A549 (cell line): ENCODE data around the gene TAF4. TPM values are rescaled to one million over a fixed set of nuclear protein-coding genes. Genes with fewer than 3 reads are reported as not detected.

Experiments used
- ATAC-seq, 2 experiments: fragments of 200-7000 bp in 1 of 2; fragments of >200 bp in 1 of 2; cut with Nextera tagmentation in 1 of 2; cut with Tn5 transposase in 1 of 2; 3 replicates each; pipeline versions ENCODE4 v1.8.0 to v1.9.1; 2018 to 2020; ENCODE audit warnings: mild to moderate bottlenecking in 1 of 2, moderate library complexity in 1 of 2
- CTCF ChIA-PET: fragments of 300-600 bp; sonication (Branson Sonifier 250); formaldehyde crosslinking; extraction: SDS; loops from one replicate; lab custom pipeline; 2021; ENCODE audit warnings: antibody characterized with exemption, inconsistent platforms; lab: Yijun Ruan, JAX
- POLR2A ChIA-PET: fragments of 350-600 bp; formaldehyde crosslinking; extraction: SDS; loops from one replicate; lab custom pipeline; 2021; ENCODE audit warnings: antibody characterized with exemption, inconsistent platforms; lab: Yijun Ruan, JAX
- DNase-seq, 2 experiments: peaks; one replicate each; pipeline versions ENCODE4 v3.0.0 to v3.0.0-alpha.2; 2011 to 2016; ENCODE audit warnings: low read depth in 1 of 2, low spot score in 1 of 2
- FAIRE-seq: peaks from 2 replicates; lab custom pipeline; 2011; peaks lifted over from hg19 to GRCh38; lab: Jason Lieb, UNC
- H3K27ac ChIP-seq, 2 experiments: fragments of >200 bp; sonication (Bioruptor Twin); formaldehyde crosslinking; 3 replicates each; pipeline ENCODE4 v1.5.1; 2016 to 2017
- H3K4me1 ChIP-seq: fragments of >200 bp; sonication (Bioruptor Twin); formaldehyde crosslinking; 3 replicates; pipeline ENCODE4 v1.6.1; 2016
- H3K4me2 ChIP-seq: fragments of >200 bp; sonication (Bioruptor Twin); formaldehyde crosslinking; 3 replicates; pipeline ENCODE4 v1.6.1; 2016
- H3K4me3 ChIP-seq: fragments of >200 bp; sonication (Bioruptor Twin); formaldehyde crosslinking; 3 replicates; pipeline ENCODE4 v1.5.1; 2016
- H3K9me3 ChIP-seq: fragments of >200 bp; sonication (Bioruptor Twin); formaldehyde crosslinking; 3 replicates; pipeline ENCODE4 v1.6.1; 2016
- BHLHE40 ChIP-seq: IDR thresholded peaks from 2 replicates; pipeline ENCODE4 v1.6.1; 2012; ENCODE audit warnings: low read depth, low read length, inconsistent platforms
- CBX2 ChIP-seq: fragments of 200-600 bp; sonication (generic); IDR thresholded peaks from 2 replicates; pipeline ENCODE4 v1.6.1; 2016; ENCODE audit warnings: low read depth, mild to moderate bottlenecking, borderline replicate concordance
- CEBPB ChIP-seq, 2 experiments: fragments of >200 bp in 1 of 2; sonication (Bioruptor Twin) in 1 of 2; formaldehyde crosslinking in 1 of 2; IDR thresholded peaks; 2 replicates each; pipeline ENCODE4 v1.6.1; 2012 to 2016
- CHD2 ChIP-seq: fragments of 150-350 bp; IDR thresholded peaks from 2 replicates; pipeline ENCODE4 v1.6.1; 2014; ENCODE audit warnings: low read length; ENCODE audit not compliant: partially characterized antibody
- FOSB ChIP-seq: fragments of 250-450 bp; sonication (Bioruptor Pico); IDR thresholded peaks from 2 replicates; pipeline ENCODE4 v1.5.0; 2020; ENCODE audit warnings: mild to moderate bottlenecking, moderate library complexity
- GATA3 ChIP-seq: IDR thresholded peaks from 2 replicates; pipeline ENCODE4 v1.6.1; 2012; ENCODE audit warnings: borderline replicate concordance
- HDAC2 ChIP-seq: fragments of 200-600 bp; sonication (generic); IDR thresholded peaks from 2 replicates; pipeline ENCODE4 v1.6.1; 2016
- HOXA7 ChIP-seq: fragments of 250-450 bp; sonication (Bioruptor Pico); IDR thresholded peaks from 2 replicates; pipeline ENCODE4 v1.5.0; 2020; ENCODE audit warnings: mild to moderate bottlenecking, moderate library complexity
- HOXB13 ChIP-seq: fragments of 250-450 bp; sonication (Bioruptor Pico); IDR thresholded peaks from 2 replicates; pipeline ENCODE4 v1.5.0; 2020; ENCODE audit warnings: low read depth, mild to moderate bottlenecking, moderate library complexity
- HOXB5 ChIP-seq: fragments of 250-450 bp; sonication (Bioruptor Pico); IDR thresholded peaks from 2 replicates; pipeline ENCODE4 v1.5.0; 2020; ENCODE audit warnings: mild to moderate bottlenecking, moderate library complexity
- JUN ChIP-seq, 2 experiments: fragments of >200 bp; sonication (Bioruptor Twin); formaldehyde crosslinking; IDR thresholded peaks; 2 replicates in 1 of 2; 3 replicates in 1 of 2; pipeline ENCODE4 v1.6.1; 2016 to 2017
- JUNB ChIP-seq: fragments of >200 bp; sonication (Bioruptor Twin); formaldehyde crosslinking; IDR thresholded peaks from 2 replicates; pipeline ENCODE4 v1.6.1; 2016
- KDM1A ChIP-seq: fragments of 200-600 bp; sonication (generic); IDR thresholded peaks from 2 replicates; pipeline ENCODE4 v1.6.1; 2016; ENCODE audit warnings: low read depth, mild to moderate bottlenecking
- KDM5A ChIP-seq: fragments of 200-600 bp; sonication (generic); IDR thresholded peaks from 2 replicates; pipeline ENCODE4 v1.6.1; 2016; ENCODE audit warnings: antibody characterized with exemption, mild to moderate bottlenecking
- NFE2L2 ChIP-seq: fragments of 150-350 bp; conservative IDR thresholded peaks from 2 replicates; pipeline ENCODE4 v1.6.1; 2014; ENCODE audit warnings: low read length
- NPAS2 ChIP-seq: fragments of 250-450 bp; sonication (Bioruptor Pico); IDR thresholded peaks from 2 replicates; pipeline ENCODE4 v1.8.0; 2022; ENCODE audit warnings: mild to moderate bottlenecking, moderate library complexity, borderline replicate concordance
- POLR2A ChIP-seq: IDR thresholded peaks from 2 replicates; pipeline ENCODE4 v1.6.1; 2012; ENCODE audit warnings: mild to moderate bottlenecking, low read length
- POLR2AphosphoS2 ChIP-seq: conservative IDR thresholded peaks from 2 replicates; pipeline ENCODE4 v1.6.1; 2012; ENCODE audit warnings: low read length, improper control_type of control experiment, inconsistent platforms
- RAD21 ChIP-seq, 2 experiments: fragments of >200 bp in 1 of 2; sonication (Bioruptor Twin) in 1 of 2; formaldehyde crosslinking in 1 of 2; IDR thresholded peaks in 1 of 2; conservative IDR thresholded peaks in 1 of 2; 2 replicates in 1 of 2; 3 replicates in 1 of 2; pipeline ENCODE4 v1.6.1; 2012 to 2018; ENCODE audit warnings: inconsistent platforms in 1 of 2
- RCOR1 ChIP-seq: fragments of 150-350 bp; IDR thresholded peaks from 2 replicates; pipeline ENCODE4 v1.6.1; 2014; ENCODE audit warnings: antibody characterized with exemption, low read length, low read depth
- RFX5 ChIP-seq: fragments of 450-650 bp; IDR thresholded peaks from 2 replicates; pipeline ENCODE4 v1.7.1; 2014; ENCODE audit warnings: antibody characterized with exemption, mild to moderate bottlenecking, moderate library complexity
- RNF2 ChIP-seq: fragments of 200-600 bp; sonication (generic); IDR thresholded peaks from 2 replicates; pipeline ENCODE4 v1.6.1; 2016; ENCODE audit warnings: low read depth, mild to moderate bottlenecking, antibody characterized with exemption, moderate library complexity, borderline replicate concordance
- SMC3 ChIP-seq: fragments of >200 bp; sonication (Bioruptor Twin); formaldehyde crosslinking; IDR thresholded peaks from 3 replicates; pipeline ENCODE4 v1.6.1; 2018; ENCODE audit warnings: inconsistent platforms
- TP53 ChIP-seq: fragments of 250-450 bp; sonication (Bioruptor Pico); IDR thresholded peaks from 2 replicates; pipeline ENCODE4 v1.5.0; 2021; ENCODE audit warnings: mild to moderate bottlenecking, moderate library complexity
- ZFP36 ChIP-seq: fragments of 450-650 bp; IDR thresholded peaks from 2 replicates; pipeline ENCODE4 v1.6.1; 2014; ENCODE audit warnings: borderline replicate concordance; ENCODE audit not compliant: partially characterized antibody
- ZNF302 ChIP-seq: fragments of 250-450 bp; sonication (Bioruptor Pico); IDR thresholded peaks from 2 replicates; pipeline ENCODE4 v1.9.0; 2021; ENCODE audit warnings: inconsistent platforms, mild to moderate bottlenecking, moderate library complexity
- WGBS: methylation state at CpG from one replicate; pipeline ENCODE4 v1.1.6; 2017; ENCODE audit errors: missing lambda C conversion rate; 5-methylcytosine and 5-hydroxymethylcytosine counted together
- polyA plus RNA-seq, 4 experiments: library from polyadenylated mRNA; depleted of rRNA in 3 of 4; stranded (reverse); fragments of >200 nt; fragmentation: RNase III in 1 of 4; extraction: RNeasy Plus Mini Kit Qiagen cat#74134 plus additional on column Dnase treatment in 1 of 4; gene quantifications; 2 replicates in 3 of 4; 3 replicates in 1 of 4; pipeline ENCODE4 v1.2.3, GENCODE V29; 2011 to 2017
- TF ChIP-seq, protein P1 (sequence below): fragments of >200 bp; sonication (Bioruptor Twin); formaldehyde crosslinking; IDR thresholded peaks from 2 replicates; pipeline ENCODE4 v1.6.1; 2016
- TF ChIP-seq, protein P2 (sequence below): fragments of >200 bp; sonication (Bioruptor Twin); formaldehyde crosslinking; IDR thresholded peaks from 3 replicates; pipeline ENCODE4 v1.5.1; 2016
- TF ChIP-seq, protein P3 (sequence below): fragments of 150-350 bp; IDR thresholded peaks from 2 replicates; pipeline ENCODE4 v1.6.1; 2014; ENCODE audit warnings: low read depth, mild to moderate bottlenecking, low read length
- TF ChIP-seq, protein P4 (sequence below): fragments of >200 bp; sonication (Bioruptor Twin); formaldehyde crosslinking; IDR thresholded peaks from 3 replicates; pipeline ENCODE4 v1.6.1; 2016
- TF ChIP-seq, protein P5 (sequence below): fragments of 450-650 bp; IDR thresholded peaks from 2 replicates; pipeline ENCODE4 v1.6.1; 2014; ENCODE audit warnings: antibody characterized with exemption

Gene TAF4
- polyA plus RNA-seq, 2 of the 4 experiments (the other 2 are of a cell fraction), result 6.1 to 11.0 TPM

DNA sequence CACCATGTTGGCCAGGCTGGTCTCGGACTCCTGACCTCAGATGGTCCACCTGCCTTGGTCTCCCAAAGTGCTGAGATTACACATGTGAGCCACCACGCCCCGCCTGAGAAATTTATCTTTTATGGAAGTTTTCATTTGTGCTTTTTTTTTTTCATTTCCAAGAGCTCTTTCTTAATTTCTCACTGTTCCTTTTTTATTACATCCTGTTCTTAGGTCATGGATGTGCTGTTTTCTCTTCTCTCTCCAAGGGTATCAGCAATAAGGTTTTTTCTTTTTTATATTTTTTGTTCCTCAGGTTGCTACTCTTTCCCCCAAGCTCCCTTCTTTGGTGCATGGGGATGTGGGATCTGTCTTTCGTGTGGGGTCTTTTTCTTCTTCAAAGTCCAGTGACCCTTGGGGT lies 35.4 kb upstream of the TAF4 start:
- Histone ChIP-seq H3K4me2 (no peak overlapping the region), H3K27ac (no peak overlapping the region), H3K9me3 (peaks cover 56% of the 10 kb centered on the region), H3K4me1 (no peaks in the 10 kb centered on the region)
- ChIA-PET CTCF (interaction anchor here (1.2 kb wide), 1 partner anchor 14 kb away, joined by 3 read pairs; no protein-coding TSS in a partner anchor), POLR2A (interaction anchor here (1.4 kb wide), 1 partner anchor 35 kb away, joined by 3 read pairs; no protein-coding TSS in a partner anchor)
- no peak for DNase-seq
- no peak for ATAC-seq
- WGBS, result 17% methylated on average over 4 of the region's 4 CpGs
- no peak for TF ChIP-seq CHD2
- no peak for TF ChIP-seq GATA3
- no peak for TF ChIP-seq HOXB5
- no peak for TF ChIP-seq FOSB
- TF ChIP-seq, protein P1, sequence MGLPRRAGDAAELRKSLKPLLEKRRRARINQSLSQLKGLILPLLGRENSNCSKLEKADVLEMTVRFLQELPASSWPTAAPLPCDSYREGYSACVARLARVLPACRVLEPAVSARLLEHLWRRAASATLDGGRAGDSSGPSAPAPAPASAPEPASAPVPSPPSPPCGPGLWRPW, result no peak
- no peak for TF ChIP-seq ZNF302 (CRISPR knock-in tag)
- TF ChIP-seq, protein P2, sequence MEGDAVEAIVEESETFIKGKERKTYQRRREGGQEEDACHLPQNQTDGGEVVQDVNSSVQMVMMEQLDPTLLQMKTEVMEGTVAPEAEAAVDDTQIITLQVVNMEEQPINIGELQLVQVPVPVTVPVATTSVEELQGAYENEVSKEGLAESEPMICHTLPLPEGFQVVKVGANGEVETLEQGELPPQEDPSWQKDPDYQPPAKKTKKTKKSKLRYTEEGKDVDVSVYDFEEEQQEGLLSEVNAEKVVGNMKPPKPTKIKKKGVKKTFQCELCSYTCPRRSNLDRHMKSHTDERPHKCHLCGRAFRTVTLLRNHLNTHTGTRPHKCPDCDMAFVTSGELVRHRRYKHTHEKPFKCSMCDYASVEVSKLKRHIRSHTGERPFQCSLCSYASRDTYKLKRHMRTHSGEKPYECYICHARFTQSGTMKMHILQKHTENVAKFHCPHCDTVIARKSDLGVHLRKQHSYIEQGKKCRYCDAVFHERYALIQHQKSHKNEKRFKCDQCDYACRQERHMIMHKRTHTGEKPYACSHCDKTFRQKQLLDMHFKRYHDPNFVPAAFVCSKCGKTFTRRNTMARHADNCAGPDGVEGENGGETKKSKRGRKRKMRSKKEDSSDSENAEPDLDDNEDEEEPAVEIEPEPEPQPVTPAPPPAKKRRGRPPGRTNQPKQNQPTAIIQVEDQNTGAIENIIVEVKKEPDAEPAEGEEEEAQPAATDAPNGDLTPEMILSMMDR, result no peak
- TF ChIP-seq, protein P3, sequence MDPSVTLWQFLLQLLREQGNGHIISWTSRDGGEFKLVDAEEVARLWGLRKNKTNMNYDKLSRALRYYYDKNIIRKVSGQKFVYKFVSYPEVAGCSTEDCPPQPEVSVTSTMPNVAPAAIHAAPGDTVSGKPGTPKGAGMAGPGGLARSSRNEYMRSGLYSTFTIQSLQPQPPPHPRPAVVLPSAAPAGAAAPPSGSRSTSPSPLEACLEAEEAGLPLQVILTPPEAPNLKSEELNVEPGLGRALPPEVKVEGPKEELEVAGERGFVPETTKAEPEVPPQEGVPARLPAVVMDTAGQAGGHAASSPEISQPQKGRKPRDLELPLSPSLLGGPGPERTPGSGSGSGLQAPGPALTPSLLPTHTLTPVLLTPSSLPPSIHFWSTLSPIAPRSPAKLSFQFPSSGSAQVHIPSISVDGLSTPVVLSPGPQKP, result no peak
- no peak for TF ChIP-seq TP53 (CRISPR knock-in tag)
- no peak for TF ChIP-seq SMC3
- TF ChIP-seq RCOR1, result no peak
- no peak for TF ChIP-seq RAD21 (conservative IDR thresholded peaks at IDR 0.05 in 1 of 2, IDR thresholded peaks at IDR 0.05 in 1 of 2)
- no peak for TF ChIP-seq ZFP36
- TF ChIP-seq, protein P4, sequence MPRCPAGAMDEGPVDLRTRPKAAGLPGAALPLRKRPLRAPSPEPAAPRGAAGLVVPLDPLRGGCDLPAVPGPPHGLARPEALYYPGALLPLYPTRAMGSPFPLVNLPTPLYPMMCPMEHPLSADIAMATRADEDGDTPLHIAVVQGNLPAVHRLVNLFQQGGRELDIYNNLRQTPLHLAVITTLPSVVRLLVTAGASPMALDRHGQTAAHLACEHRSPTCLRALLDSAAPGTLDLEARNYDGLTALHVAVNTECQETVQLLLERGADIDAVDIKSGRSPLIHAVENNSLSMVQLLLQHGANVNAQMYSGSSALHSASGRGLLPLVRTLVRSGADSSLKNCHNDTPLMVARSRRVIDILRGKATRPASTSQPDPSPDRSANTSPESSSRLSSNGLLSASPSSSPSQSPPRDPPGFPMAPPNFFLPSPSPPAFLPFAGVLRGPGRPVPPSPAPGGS, result no peak
- no peak for TF ChIP-seq KDM1A
- TF ChIP-seq KDM5A, result no peak
- TF ChIP-seq RFX5, result no peak
- TF ChIP-seq CEBPB (IDR thresholded peaks at IDR 0.05), result no peak
- TF ChIP-seq RNF2, result no peak
- no peak for TF ChIP-seq POLR2AphosphoS2
- TF ChIP-seq, all 56 proteins: peak for 0
- FAIRE-seq, result no peak
- no peak overlapping the region for H3K4me3 ChIP-seq

DNA sequence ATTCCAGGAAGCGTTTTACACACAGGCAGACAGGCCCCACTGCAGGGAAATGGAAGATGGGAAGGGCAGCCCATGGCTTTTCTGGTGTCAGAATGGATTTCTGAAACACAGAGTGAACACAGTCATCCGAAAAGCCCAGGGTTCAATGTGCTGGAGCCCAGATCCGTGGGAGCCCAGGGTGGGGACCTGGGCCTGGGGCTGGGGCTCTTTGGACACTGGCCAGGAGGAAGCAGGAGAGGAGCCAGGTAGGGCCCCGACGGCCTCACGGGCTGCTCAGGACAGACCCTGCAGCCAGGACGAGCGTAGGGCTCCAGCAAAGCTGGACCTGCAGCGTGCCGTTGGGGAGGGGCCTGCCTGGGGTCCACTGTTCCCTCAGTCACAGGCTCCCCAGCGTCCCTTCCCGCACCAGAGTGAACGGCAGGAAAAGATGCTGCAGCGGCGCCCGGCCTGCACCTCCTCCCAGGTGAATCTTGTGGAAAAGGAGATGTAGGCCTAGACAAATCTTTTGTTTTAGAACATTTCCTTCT lies 32.3 kb upstream of the TAF4 start:
- no peak for FAIRE-seq
- H3K4me2 ChIP-seq, result no peak overlapping the region
- no peak overlapping the region for H3K4me3 ChIP-seq
- CTCF ChIA-PET, result interaction anchor here (1.3 kb wide), 1 partner anchor 38 kb away, joined by 3 read pairs; no protein-coding TSS in a partner anchor
- TF ChIP-seq BHLHE40 (no peak), NPAS2 (CRISPR knock-in tag) (no peak), HOXA7 (no peak), JUN (IDR thresholded peaks at IDR 0.05) (no peak), RCOR1 (no peak), HDAC2 (no peak), ZFP36 (no peak), POLR2A (no peak), CBX2 (no peak), NFE2L2 (no peak), JUNB (no peak), HOXB13 (CRISPR knock-in tag) (no peak), KDM5A (no peak)
- TF ChIP-seq, protein P5, sequence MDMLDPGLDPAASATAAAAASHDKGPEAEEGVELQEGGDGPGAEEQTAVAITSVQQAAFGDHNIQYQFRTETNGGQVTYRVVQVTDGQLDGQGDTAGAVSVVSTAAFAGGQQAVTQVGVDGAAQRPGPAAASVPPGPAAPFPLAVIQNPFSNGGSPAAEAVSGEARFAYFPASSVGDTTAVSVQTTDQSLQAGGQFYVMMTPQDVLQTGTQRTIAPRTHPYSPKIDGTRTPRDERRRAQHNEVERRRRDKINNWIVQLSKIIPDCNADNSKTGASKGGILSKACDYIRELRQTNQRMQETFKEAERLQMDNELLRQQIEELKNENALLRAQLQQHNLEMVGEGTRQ, result no peak
- TF ChIP-seq, all 56 proteins: peak for 0
- 88% methylated on average over 11 of the region's 16 CpGs for WGBS
- Histone ChIP-seq H3K9me3 (peaks cover 35% of the 10 kb centered on the region), H3K27ac (no peak overlapping the region), H3K4me1 (no peaks in the 10 kb centered on the region)
- ATAC-seq (no peak), DNase-seq (no peak)
- POLR2A ChIA-PET, result no interaction called here
